PC-3 (cell line): ENCODE measurements around the gene FERMT3.

Source experiments
- CTCF ChIP-seq: fragments of 300-600 bp; sonication (generic); conservative IDR thresholded peaks from 2 replicates; pipeline ENCODE4 v1.5.1; 2017; ENCODE audit warnings: antibody characterized with exemption, low read depth, mild to moderate bottlenecking, low read length
- EZH2 ChIP-seq: fragments of 300-600 bp; sonication (generic); IDR thresholded peaks from one replicate; pipeline ENCODE4 v1.6.1; 2017; ENCODE audit warnings: antibody characterized with exemption, mild to moderate bottlenecking, low read length; ENCODE audit not compliant: unreplicated experiment
- EZH2phosphoT487 ChIP-seq: fragments of 300-600 bp; sonication (generic); IDR thresholded peaks from 2 replicates; pipeline ENCODE4 v1.6.1; 2018; ENCODE audit warnings: mild to moderate bottlenecking, antibody characterized with exemption, low read length, borderline replicate concordance

- TF ChIP-seq CTCF (no peak), EZH2 (no peak), EZH2phosphoT487 (no peak)
These were observed 25.0 kb downstream of the FERMT3 start for GRCh38 chr11:64231546-64231945.
